SK-N-SH (cell line): ENCODE data around the gene SLC25A29. TPM values are rescaled to one million over a fixed set of nuclear protein-coding genes. Genes with fewer than 3 reads are reported as not detected.

Source experiments
- CTCF ChIA-PET: fragments of 300-600, 350-600 bp; formaldehyde crosslinking; extraction: SDS; loops from one replicate; lab custom pipeline; 2021; lab: Yijun Ruan, JAX
- POLR2A ChIA-PET: fragments of 350-600 bp; sonication (Branson Sonifier 250); formaldehyde crosslinking; extraction: SDS; loops from one replicate; lab custom pipeline; 2020; ENCODE audit warnings: antibody characterized with exemption, inconsistent platforms; lab: Yijun Ruan, JAX
- DNase-seq: peaks from one replicate; pipeline ENCODE4 v3.0.0; 2012
- H2AFZ ChIP-seq: fragments of 200-600 bp; sonication (generic); 2 replicates; pipeline ENCODE4 v1.8.1; 2016; ENCODE audit warnings: antibody characterized with exemption, mild to moderate bottlenecking, low read depth
- H3F3A ChIP-seq: fragments of 200-600 bp; sonication (generic); replicated peaks from 2 replicates; pipeline ENCODE3; 2016; ENCODE audit warnings: antibody characterized with exemption, mild to moderate bottlenecking; ENCODE audit not compliant: insufficient read depth
- H3K27ac ChIP-seq, 2 experiments: fragments of 200-500 bp in 1 of 2; fragments of 200-600 bp in 1 of 2; sonication (Bioruptor generic) in 1 of 2; sonication (generic), shearing (Covaris generic) in 1 of 2; 2 replicates each; pipeline versions ENCODE4 v1.5.1 to v1.6.1; 2014 to 2016; ENCODE audit warnings: low read depth in 2 of 2, inconsistent platforms in 1 of 2, low read length in 1 of 2, mild to moderate bottlenecking in 1 of 2, mixed read lengths in 1 of 2
- H3K27me3 ChIP-seq: fragments of 200-600 bp; sonication (generic), shearing (Covaris generic); 2 replicates; pipeline ENCODE4 v1.6.1; 2016; ENCODE audit warnings: mixed run types; ENCODE audit not compliant: insufficient read depth
- H3K36me3 ChIP-seq, 2 experiments: fragments of 200-500 bp in 1 of 2; fragments of 200-600 bp in 1 of 2; sonication (Bioruptor generic) in 1 of 2; sonication (generic) in 1 of 2; replicated peaks in 1 of 2; 2 replicates each; pipeline versions ENCODE3 to v1.5.1; 2014 to 2016; ENCODE audit warnings: low read length in 1 of 2, mild to moderate bottlenecking in 1 of 2; ENCODE audit not compliant: insufficient read depth in 2 of 2, control insufficient read depth in 1 of 2
- H3K4me1 ChIP-seq, 2 experiments: fragments of 200-500 bp in 1 of 2; fragments of 200-600 bp in 1 of 2; sonication (Bioruptor generic) in 1 of 2; sonication (generic), shearing (Covaris generic) in 1 of 2; 2 replicates each; pipeline versions ENCODE4 v1.5.1 to v1.6.1; 2014 to 2016; ENCODE audit warnings: low read depth in 1 of 2, low read length in 1 of 2, mixed run types in 1 of 2; ENCODE audit not compliant: insufficient read depth in 2 of 2, control insufficient read depth in 1 of 2
- H3K4me2 ChIP-seq: fragments of 200-600 bp; sonication (generic), shearing (Covaris generic); 2 replicates; pipeline ENCODE4 v1.6.1; 2017; ENCODE audit warnings: mixed run types
- H3K4me3 ChIP-seq, 2 experiments: fragments of 200-500 bp in 1 of 2; fragments of 200-600 bp in 1 of 2; sonication (Bioruptor generic) in 1 of 2; sonication (generic), shearing (Covaris generic) in 1 of 2; 2 replicates each; pipeline versions ENCODE4 v1.5.1 to v1.8.1; 2014 to 2016; ENCODE audit warnings: low read depth in 2 of 2, inconsistent platforms in 1 of 2, low read length in 1 of 2, mild to moderate bottlenecking in 1 of 2, mixed read lengths in 1 of 2, moderate library complexity in 1 of 2
- H3K79me2 ChIP-seq: fragments of 200-600 bp; sonication (generic); 2 replicates; pipeline ENCODE4 v1.8.1; 2017; ENCODE audit warnings: mild to moderate bottlenecking; ENCODE audit not compliant: insufficient read depth
- H3K9ac ChIP-seq: fragments of 200-600 bp; sonication (generic); 2 replicates; pipeline ENCODE4 v1.6.1; 2017; ENCODE audit warnings: mixed run types
- H3K9me2 ChIP-seq: fragments of 200-600 bp; sonication (generic); 2 replicates; pipeline ENCODE4 v1.6.1; 2017; ENCODE audit warnings: mixed run types
- H3K9me3 ChIP-seq: fragments of 200-600 bp; sonication (generic); 2 replicates; pipeline ENCODE4 v1.6.1; 2017; ENCODE audit warnings: mixed run types, mild to moderate bottlenecking, moderate library complexity
- H4K20me1 ChIP-seq: fragments of 200-600 bp; sonication (generic); 2 replicates; pipeline ENCODE4 v1.6.1; 2017; ENCODE audit warnings: mild to moderate bottlenecking, mixed run types; ENCODE audit not compliant: insufficient read depth
- CHD2 ChIP-seq: fragments of 150-350 bp; IDR thresholded peaks from 2 replicates; pipeline ENCODE4 v1.6.1; 2018; ENCODE audit warnings: low read length; ENCODE audit not compliant: partially characterized antibody
- EP300 ChIP-seq, 2 experiments: IDR thresholded peaks; 2 replicates each; pipeline versions ENCODE4 v1.4.0 to v1.6.1; 2012; ENCODE audit warnings: borderline replicate concordance in 1 of 2, low read depth in 1 of 2, low read length in 1 of 2
- EZH2phosphoT487 ChIP-seq: fragments of 200-600 bp; sonication (generic); IDR thresholded peaks from 2 replicates; pipeline ENCODE4 v1.6.1; 2017; ENCODE audit warnings: low read depth, mixed run types, mild to moderate bottlenecking, antibody characterized with exemption, moderate library complexity, borderline replicate concordance
- FOSL2 ChIP-seq: IDR thresholded peaks from 2 replicates; pipeline ENCODE4 v1.4.0; 2012; ENCODE audit warnings: low read depth, mild to moderate bottlenecking, moderate library complexity, borderline replicate concordance
- FOXM1 ChIP-seq: IDR thresholded peaks from 2 replicates; pipeline ENCODE4 v1.4.0; 2012; ENCODE audit warnings: low read depth, mild to moderate bottlenecking
- GABPA ChIP-seq: IDR thresholded peaks from 2 replicates; pipeline ENCODE4 v1.4.0; 2012; ENCODE audit warnings: low read depth, mild to moderate bottlenecking
- GATA2 ChIP-seq: sonication (generic); formaldehyde crosslinking; IDR thresholded peaks from 2 replicates; pipeline ENCODE4 v1.5.0; 2020; ENCODE audit warnings: mild to moderate bottlenecking, missing genetic modification reagents
- IRF3 ChIP-seq: fragments of 150-350 bp; IDR thresholded peaks from 2 replicates; pipeline ENCODE4 v1.6.1; 2016; ENCODE audit warnings: mild to moderate bottlenecking, low read depth, low read length
- JUND ChIP-seq: IDR thresholded peaks from 2 replicates; pipeline ENCODE4 v1.4.0; 2012
- MEF2A ChIP-seq: IDR thresholded peaks from 2 replicates; pipeline ENCODE4 v1.4.0; 2012; ENCODE audit warnings: low read depth, borderline replicate concordance
- MXI1 ChIP-seq: IDR thresholded peaks from 2 replicates; pipeline ENCODE4 v1.6.1; 2012; ENCODE audit warnings: mild to moderate bottlenecking, low read depth, low read length, improper control_type of control experiment
- NFIC ChIP-seq: IDR thresholded peaks from 2 replicates; pipeline ENCODE4 v1.4.0; 2012; ENCODE audit warnings: borderline replicate concordance
- NRF1 ChIP-seq: IDR thresholded peaks from 2 replicates; pipeline ENCODE4 v1.6.1; 2012; ENCODE audit warnings: low read depth, mild to moderate bottlenecking, low read length
- POLR2AphosphoS5 ChIP-seq: IDR thresholded peaks from 2 replicates; pipeline ENCODE4 v1.6.1; 2012; ENCODE audit warnings: low read depth, low read length
- RCOR1 ChIP-seq: fragments of 150-350 bp; IDR thresholded peaks from 2 replicates; pipeline ENCODE4 v1.6.1; 2017; ENCODE audit warnings: antibody characterized with exemption, low read length
- RFX5 ChIP-seq: IDR thresholded peaks from 2 replicates; pipeline ENCODE4 v1.6.1; 2012; ENCODE audit warnings: mild to moderate bottlenecking, improper control_type of control experiment, low read length
- RXRA ChIP-seq: IDR thresholded peaks from 2 replicates; pipeline ENCODE4 v1.4.0; 2012; ENCODE audit warnings: low read depth, mild to moderate bottlenecking, borderline replicate concordance
- SMC3 ChIP-seq: IDR thresholded peaks from 2 replicates; pipeline ENCODE4 v1.6.1; 2012; ENCODE audit warnings: low read depth, low read length, improper control_type of control experiment
- TEAD4 ChIP-seq: IDR thresholded peaks from 2 replicates; pipeline ENCODE4 v1.4.0; 2012; ENCODE audit warnings: mild to moderate bottlenecking, borderline replicate concordance; ENCODE audit not compliant: insufficient read depth
- YY1 ChIP-seq: IDR thresholded peaks from 2 replicates; pipeline ENCODE4 v1.4.0; 2012; ENCODE audit warnings: low read depth, mild to moderate bottlenecking
- WGBS: methylation state at CpG from one replicate; pipeline ENCODE4 v1.1.6; 2017; ENCODE audit warnings: low lambda C conversion rate; 5-methylcytosine and 5-hydroxymethylcytosine counted together
- polyA plus RNA-seq, 3 experiments: library from polyadenylated mRNA; depleted of rRNA; stranded (reverse); fragments of >200 nt; gene quantifications; 2 replicates each; pipeline ENCODE4 v1.2.3, GENCODE V29; 2012
- TF ChIP-seq, protein P1 (sequence below): IDR thresholded peaks from 2 replicates; pipeline ENCODE4 v1.6.1; 2012; ENCODE audit warnings: mild to moderate bottlenecking, low read depth, low read length, moderate library complexity

Gene SLC25A29
- polyA plus RNA-seq, 1 of the 3 experiments (the other 2 are of a cell fraction), result 66.9 TPM

DNA sequence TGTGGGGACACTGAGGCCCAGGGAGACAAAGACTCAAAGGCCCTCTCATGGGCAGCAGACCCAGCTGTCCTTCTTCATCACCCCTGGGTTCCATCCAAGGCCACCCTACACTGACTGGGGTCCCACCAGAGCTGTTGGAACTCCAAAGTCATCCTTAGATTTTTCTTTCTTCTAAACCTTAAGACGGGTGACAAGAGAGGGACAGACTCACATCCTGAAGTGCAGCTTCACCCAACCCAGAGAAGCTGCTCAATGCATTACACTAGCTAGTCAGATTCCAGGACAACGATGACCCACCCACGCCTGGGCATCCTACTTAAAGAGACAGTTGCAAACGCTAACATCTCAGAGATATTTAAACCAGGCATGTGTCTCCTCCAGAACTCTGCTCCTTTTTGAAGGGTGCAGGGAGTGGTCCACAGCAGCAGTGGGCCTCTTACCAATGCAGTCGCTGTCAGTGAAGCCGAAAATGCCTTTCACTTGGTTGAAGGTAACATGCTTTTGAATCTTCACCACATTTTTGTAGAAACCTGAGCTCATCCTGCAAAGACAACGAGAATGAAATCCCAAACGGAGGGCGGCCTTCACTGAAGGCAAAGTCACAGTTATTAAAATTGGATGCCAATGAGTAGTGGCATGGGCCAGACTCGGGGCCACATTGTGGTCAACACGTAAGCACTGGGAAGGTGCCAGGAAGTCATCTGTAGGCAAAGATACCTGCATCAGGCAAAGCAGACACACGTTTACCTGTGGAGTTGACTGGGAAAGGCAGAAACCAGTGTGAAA is 40.3 kb upstream of the SLC25A29 start:
- H3K36me3 ChIP-seq, result peaks cover 9 to 52% of the 10 kb centered on the region in 2 experiments
- H3K27me3 ChIP-seq, result no peaks in the 10 kb centered on the region
- H3K9me2 ChIP-seq, result no peaks in the 10 kb centered on the region
- 95% methylated on average over 12 of the region's 12 CpGs for WGBS
- no peaks in the 10 kb centered on the region for H4K20me1 ChIP-seq
- no peak for DNase-seq
- H3K79me2 ChIP-seq, result no peaks in the 10 kb centered on the region
- POLR2A ChIA-PET, result no interaction called here
- H3K9me3 ChIP-seq, result no peaks in the 10 kb centered on the region
- peaks cover 3% of the 10 kb centered on the region for H3F3A ChIP-seq
- H3K4me1 ChIP-seq, result peaks cover 3 to 5% of the 10 kb centered on the region in 2 experiments; a peak in 2 of 4 replicates
- no peak overlapping the region for H3K9ac ChIP-seq
- no peak overlapping the region for H3K4me2 ChIP-seq
- H3K27ac ChIP-seq, result no peak overlapping the region
- TF ChIP-seq MEF2A, result no peak
- TF ChIP-seq RCOR1, result no peak
- no peak for TF ChIP-seq GABPA
- no peak for TF ChIP-seq MXI1
- no peak for TF ChIP-seq YY1
- no peak for TF ChIP-seq JUND
- TF ChIP-seq POLR2AphosphoS5, result no peak
- no peak for TF ChIP-seq RXRA
- TF ChIP-seq EP300 (IDR thresholded peaks at IDR 0.05; ENCODE audit: borderline replicate concordance in 1 of 2, low read depth in 1 of 2, low read length in 1 of 2), result no peak
- no peak for TF ChIP-seq NRF1
- TF ChIP-seq IRF3, result no peak
- no peak overlapping the region for H2AFZ ChIP-seq
- CTCF ChIA-PET, result interaction anchor here (0.7 to 1.1 kb wide), 2 partner anchors 15 to 60 kb away, joined by 4 read pairs; no protein-coding TSS in a partner anchor
- H3K4me3 ChIP-seq, result no peak overlapping the region

DNA sequence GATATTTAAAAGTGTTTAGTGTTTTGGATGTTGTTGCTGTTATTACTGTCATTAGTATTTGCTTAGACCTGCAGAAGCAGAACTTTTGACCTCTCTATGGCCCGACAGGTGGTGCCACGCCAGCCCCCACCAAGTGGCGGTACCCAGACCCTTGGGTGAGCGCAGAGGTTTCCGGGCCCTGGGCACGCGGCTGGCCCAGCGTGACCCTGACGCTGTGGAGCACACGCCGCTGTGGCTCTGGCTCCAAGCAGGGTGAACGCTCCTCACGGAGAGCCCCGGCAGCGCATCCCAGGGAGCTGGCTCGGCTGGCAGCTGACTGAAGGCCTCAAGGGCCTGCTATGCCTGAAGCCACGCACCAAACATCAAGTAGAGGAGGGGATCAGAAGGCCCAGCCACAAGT is 39.5 kb upstream of the SLC25A29 start:
- Histone ChIP-seq H3K27me3 (no peaks in the 10 kb centered on the region), H3K36me3 (peaks cover 15 to 47% of the 10 kb centered on the region in 2 experiments), H3K9me3 (no peaks in the 10 kb centered on the region), H3K4me3 (no peak overlapping the region), H3K79me2 (no peaks in the 10 kb centered on the region), H3K4me1 (peaks cover 3 to 5% of the 10 kb centered on the region in 2 experiments; a peak in 2 of 4 replicates), H3K9ac (no peak overlapping the region), H3K9me2 (no peaks in the 10 kb centered on the region), H4K20me1 (no peaks in the 10 kb centered on the region), H3K4me2 (no peak overlapping the region), H3K27ac (no peak overlapping the region; a peak in 1 of 4 replicates), H2AFZ (no peak overlapping the region), H3F3A (peaks cover 3% of the 10 kb centered on the region)
- WGBS, result 98% methylated on average over 11 of the region's 17 CpGs
- TF ChIP-seq FOXM1 (no peak), GATA2 (CRISPR knock-in tag) (no peak), EZH2phosphoT487 (no peak), NFIC (no peak), CHD2 (no peak), SMC3 (no peak), RFX5 (no peak), TEAD4 (no peak), JUND (no peak), FOSL2 (no peak), MXI1 (no peak), POLR2AphosphoS5 (no peak), EP300 (IDR thresholded peaks at IDR 0.05; ENCODE audit: borderline replicate concordance in 1 of 2, low read depth in 1 of 2, low read length in 1 of 2) (no peak)
- TF ChIP-seq, protein P1, sequence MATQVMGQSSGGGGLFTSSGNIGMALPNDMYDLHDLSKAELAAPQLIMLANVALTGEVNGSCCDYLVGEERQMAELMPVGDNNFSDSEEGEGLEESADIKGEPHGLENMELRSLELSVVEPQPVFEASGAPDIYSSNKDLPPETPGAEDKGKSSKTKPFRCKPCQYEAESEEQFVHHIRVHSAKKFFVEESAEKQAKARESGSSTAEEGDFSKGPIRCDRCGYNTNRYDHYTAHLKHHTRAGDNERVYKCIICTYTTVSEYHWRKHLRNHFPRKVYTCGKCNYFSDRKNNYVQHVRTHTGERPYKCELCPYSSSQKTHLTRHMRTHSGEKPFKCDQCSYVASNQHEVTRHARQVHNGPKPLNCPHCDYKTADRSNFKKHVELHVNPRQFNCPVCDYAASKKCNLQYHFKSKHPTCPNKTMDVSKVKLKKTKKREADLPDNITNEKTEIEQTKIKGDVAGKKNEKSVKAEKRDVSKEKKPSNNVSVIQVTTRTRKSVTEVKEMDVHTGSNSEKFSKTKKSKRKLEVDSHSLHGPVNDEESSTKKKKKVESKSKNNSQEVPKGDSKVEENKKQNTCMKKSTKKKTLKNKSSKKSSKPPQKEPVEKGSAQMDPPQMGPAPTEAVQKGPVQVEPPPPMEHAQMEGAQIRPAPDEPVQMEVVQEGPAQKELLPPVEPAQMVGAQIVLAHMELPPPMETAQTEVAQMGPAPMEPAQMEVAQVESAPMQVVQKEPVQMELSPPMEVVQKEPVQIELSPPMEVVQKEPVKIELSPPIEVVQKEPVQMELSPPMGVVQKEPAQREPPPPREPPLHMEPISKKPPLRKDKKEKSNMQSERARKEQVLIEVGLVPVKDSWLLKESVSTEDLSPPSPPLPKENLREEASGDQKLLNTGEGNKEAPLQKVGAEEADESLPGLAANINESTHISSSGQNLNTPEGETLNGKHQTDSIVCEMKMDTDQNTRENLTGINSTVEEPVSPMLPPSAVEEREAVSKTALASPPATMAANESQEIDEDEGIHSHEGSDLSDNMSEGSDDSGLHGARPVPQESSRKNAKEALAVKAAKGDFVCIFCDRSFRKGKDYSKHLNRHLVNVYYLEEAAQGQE, result no peak
- ChIA-PET CTCF (no interaction called here), POLR2A (no interaction called here)
- peak; percentile 16 for DNase-seq
